ENCODE measurements around the gene STPG2. TPM values are rescaled to one million over a fixed set of nuclear protein-coding genes. Genes with fewer than 3 reads are reported as not detected.

STPG2 gene
- total and polyA plus RNA-seq, 4 donors: 0.05 to 0.67 (median 0.28) TPM; not detected in 1

- no peak for DNase-seq (ENCODE audit: low spot score)
- no peak overlapping the region for H3K4me3 ChIP-seq (ENCODE audit: low read depth in 1 of 3, low read length in 3 of 3)
- TF ChIP-seq CTCF (IDR thresholded peaks at IDR 0.05; ENCODE audit: low read depth, low read length, missing input control) (no peak), RAD21 (IDR thresholded peaks at IDR 0.05) (no peak), JUND (IDR thresholded peaks at IDR 0.05) (no peak), FOXA2 (IDR thresholded peaks at IDR 0.05) (no peak), HNF4A (conservative IDR thresholded peaks at IDR 0.05) (no peak), HNF4G (IDR thresholded peaks at IDR 0.05) (no peak), YY1 (IDR thresholded peaks at IDR 0.05) (no peak), GABPA (IDR thresholded peaks at IDR 0.05 in 1 of 2, conservative IDR thresholded peaks at IDR 0.05 in 1 of 2) (no peak), NR2F2 (IDR thresholded peaks at IDR 0.05) (no peak)
- no peak overlapping the region for H3K27ac ChIP-seq (ENCODE audit: low read depth in 1 of 2, low read length in 2 of 2)
- no peaks in the 10 kb centered on the region for H3K27me3 ChIP-seq (ENCODE audit: control insufficient read depth in 4 of 4, insufficient read depth in 4 of 4, low read length in 3 of 4)
- no peaks in the 10 kb centered on the region for H3K36me3 ChIP-seq (ENCODE audit: control insufficient read depth in 4 of 4, insufficient read depth in 3 of 4, low read depth in 1 of 4, low read length in 3 of 4)
- no peaks in the 10 kb centered on the region for H3K9me3 ChIP-seq (ENCODE audit: control insufficient read depth in 4 of 4, low read length in 3 of 4)
- H3K9ac ChIP-seq (ENCODE audit: low read depth in 1 of 2, low read length in 2 of 2): no peak overlapping the region
- no peaks in the 10 kb centered on the region for H3K4me1 ChIP-seq (ENCODE audit: control insufficient read depth in 4 of 4, insufficient read depth in 4 of 4, low read length in 3 of 4)
These were observed 496.3 kb downstream of the STPG2 start for GRCh38 chr4:97646997-97647396.

- TF ChIP-seq YY1 (IDR thresholded peaks at IDR 0.05) (no peak), REST (IDR thresholded peaks at IDR 0.05) (no peak), FOXA1 (IDR thresholded peaks at IDR 0.05) (no peak), MAX (IDR thresholded peaks at IDR 0.05) (no peak), JUND (IDR thresholded peaks at IDR 0.05) (no peak), EGR1 (IDR thresholded peaks at IDR 0.05; ENCODE audit: low read depth in 2 of 2) (no peak), HNF4G (IDR thresholded peaks at IDR 0.05) (no peak), RAD21 (IDR thresholded peaks at IDR 0.05) (no peak), RXRA (IDR thresholded peaks at IDR 0.05) (no peak), GABPA (IDR thresholded peaks at IDR 0.05 in 1 of 2, conservative IDR thresholded peaks at IDR 0.05 in 1 of 2) (no peak), TAF1 (conservative IDR thresholded peaks at IDR 0.05) (no peak), CTCF (IDR thresholded peaks at IDR 0.05; ENCODE audit: low read depth, low read length, missing input control) (no peak), NR2F2 (IDR thresholded peaks at IDR 0.05) (no peak), FOXA2 (IDR thresholded peaks at IDR 0.05) (no peak), ATF3 (IDR thresholded peaks at IDR 0.05) (no peak), ZBTB33 (IDR thresholded peaks at IDR 0.05) (no peak), SP1 (IDR thresholded peaks at IDR 0.05) (no peak), HNF4A (conservative IDR thresholded peaks at IDR 0.05) (no peak)
- no peaks in the 10 kb centered on the region for H3K9me3 ChIP-seq (ENCODE audit: control insufficient read depth in 4 of 4, low read length in 3 of 4)
- no peak for DNase-seq (ENCODE audit: low spot score)
- H3K4me3 ChIP-seq (ENCODE audit: low read depth in 1 of 3, low read length in 3 of 3): no peak overlapping the region
- no peaks in the 10 kb centered on the region for H3K4me1 ChIP-seq (ENCODE audit: control insufficient read depth in 4 of 4, insufficient read depth in 4 of 4, low read length in 3 of 4)
- H3K9ac ChIP-seq (ENCODE audit: low read depth in 1 of 2, low read length in 2 of 2): no peak overlapping the region
- no peaks in the 10 kb centered on the region for H3K36me3 ChIP-seq (ENCODE audit: control insufficient read depth in 4 of 4, insufficient read depth in 3 of 4, low read depth in 1 of 4, low read length in 3 of 4)
- WGBS: 81% methylated on average over 2 of the region's 2 CpGs
- H3K27ac ChIP-seq (ENCODE audit: low read depth in 1 of 2, low read length in 2 of 2): no peak overlapping the region
- no peaks in the 10 kb centered on the region for H3K27me3 ChIP-seq (ENCODE audit: control insufficient read depth in 4 of 4, insufficient read depth in 4 of 4, low read length in 3 of 4)
These were observed 498.0 kb downstream of the STPG2 start for GRCh38 chr4:97645071-97645821.

Measured in liver (tissue), 9 donors.